22Rv1 (cell line): Measurements from ENCODE around the gene GALK2.

Experiments
- CTCF ChIP-seq: fragments of 450-650 bp; IDR thresholded peaks from 2 replicates; pipeline ENCODE4 v1.5.1; 2017; ENCODE audit warnings: mild to moderate bottlenecking
- ZFX ChIP-seq: fragments of 450-650 bp; IDR thresholded peaks from 2 replicates; pipeline ENCODE4 v1.6.1; 2017; ENCODE audit warnings: antibody characterized with exemption, borderline replicate concordance

- TF ChIP-seq CTCF (no peak), ZFX (no peak)
These were observed 32.2 kb upstream of the GALK2 start for GRCh38 chr15:49137861-49138260.
